DOHH2 (cell line): ENCODE measurements around the gene TSPYL1.

ENCODE experiments used
- H3F3A ChIP-seq: fragments of 200-600 bp; sonication (generic), shearing (Covaris generic); 2 replicates; pipeline ENCODE4 v1.6.0; 2016; ENCODE audit warnings: antibody characterized with exemption, mild to moderate bottlenecking; ENCODE audit not compliant: control insufficient read depth, insufficient read depth
- H3K27ac ChIP-seq: fragments of 200-600 bp; sonication (generic); 2 replicates; pipeline ENCODE4 v1.5.1; 2014; ENCODE audit warnings: low read depth, mild to moderate bottlenecking, low read length, moderate library complexity
- H3K27me3 ChIP-seq: fragments of 200-600 bp; sonication (generic); 2 replicates; pipeline ENCODE4 v1.6.1; 2014; ENCODE audit warnings: mild to moderate bottlenecking, low read length, mixed read lengths; ENCODE audit not compliant: control insufficient read depth
- H3K36me3 ChIP-seq: fragments of 200-600 bp; sonication (generic); 2 replicates; pipeline ENCODE4 v1.6.1; 2014; ENCODE audit warnings: mild to moderate bottlenecking, low read length, moderate library complexity, mixed read lengths; ENCODE audit not compliant: control insufficient read depth
- H3K4me1 ChIP-seq: fragments of 200-600 bp; sonication (generic); 2 replicates; pipeline ENCODE4 v1.6.1; 2014; ENCODE audit warnings: mild to moderate bottlenecking, low read length, mixed read lengths; ENCODE audit not compliant: control insufficient read depth
- H3K4me2 ChIP-seq: fragments of 200-600 bp; sonication (generic); 2 replicates; pipeline ENCODE4 v1.6.0; 2014; ENCODE audit warnings: mild to moderate bottlenecking, low read length, moderate library complexity
- H3K4me3 ChIP-seq: fragments of 200-600 bp; sonication (generic); 2 replicates; pipeline ENCODE4 v1.5.1; 2014; ENCODE audit warnings: mild to moderate bottlenecking, low read length, mixed read lengths
- H3K79me2 ChIP-seq: fragments of 200-600 bp; sonication (generic); 2 replicates; pipeline ENCODE4 v1.6.1; 2014; ENCODE audit warnings: mild to moderate bottlenecking, low read length, mixed read lengths; ENCODE audit not compliant: control insufficient read depth
- H3K9me2 ChIP-seq: fragments of 200-600 bp; sonication (generic); replicated peaks from 2 replicates; pipeline ENCODE4 v1.6.1; 2014; ENCODE audit warnings: mild to moderate bottlenecking, low read length, mixed read lengths; ENCODE audit not compliant: control insufficient read depth
- H3K9me3 ChIP-seq: fragments of 200-600 bp; sonication (generic); 2 replicates; pipeline ENCODE4 v1.6.1; 2014; ENCODE audit warnings: antibody characterized with exemption, low read length, mixed read lengths; ENCODE audit not compliant: control insufficient read depth, insufficient read depth
- H4K20me1 ChIP-seq: fragments of 200-600 bp; sonication (generic); 2 replicates; pipeline ENCODE4 v1.6.0; 2014; ENCODE audit warnings: low read depth, mild to moderate bottlenecking, antibody characterized with exemption, low read length, moderate library complexity; ENCODE audit not compliant: control insufficient read depth, insufficient read depth
- CTCF ChIP-seq: fragments of 200-600 bp; sonication (generic); IDR thresholded peaks from one replicate; pipeline ENCODE4 v1.5.1; 2014; ENCODE audit warnings: antibody characterized with exemption, mild to moderate bottlenecking, low read depth, low read length; ENCODE audit not compliant: poor library complexity, severe bottlenecking
- EZH2phosphoT487 ChIP-seq: fragments of 200-600 bp; sonication (generic); IDR thresholded peaks from 2 replicates; pipeline ENCODE4 v1.6.1; 2017; ENCODE audit warnings: borderline replicate concordance, mild to moderate bottlenecking, antibody characterized with exemption, low read length, moderate library complexity, mixed read lengths

The TSPYL1 gene

GRCh38 chr6:116256694-116257093 is 23.0 kb downstream of the TSPYL1 start:
- Histone ChIP-seq H3K36me3 (peaks cover 15% of the 10 kb centered on the region), H3K27me3 (no peaks in the 10 kb centered on the region), H3K4me3 (no peak overlapping the region), H3K9me2 (no peaks in the 10 kb centered on the region), H3K4me1 (peaks cover 28% of the 10 kb centered on the region), H4K20me1 (no peaks in the 10 kb centered on the region), H3K79me2 (peaks cover 38% of the 10 kb centered on the region), H3K27ac (no peak overlapping the region), H3F3A (no peaks in the 10 kb centered on the region; the same call in 1 of the 2 replicates), H3K9me3 (no peaks in the 10 kb centered on the region), H3K4me2 (no peak overlapping the region)
- TF ChIP-seq CTCF: no peak
- no peak for TF ChIP-seq EZH2phosphoT487

DNA sequence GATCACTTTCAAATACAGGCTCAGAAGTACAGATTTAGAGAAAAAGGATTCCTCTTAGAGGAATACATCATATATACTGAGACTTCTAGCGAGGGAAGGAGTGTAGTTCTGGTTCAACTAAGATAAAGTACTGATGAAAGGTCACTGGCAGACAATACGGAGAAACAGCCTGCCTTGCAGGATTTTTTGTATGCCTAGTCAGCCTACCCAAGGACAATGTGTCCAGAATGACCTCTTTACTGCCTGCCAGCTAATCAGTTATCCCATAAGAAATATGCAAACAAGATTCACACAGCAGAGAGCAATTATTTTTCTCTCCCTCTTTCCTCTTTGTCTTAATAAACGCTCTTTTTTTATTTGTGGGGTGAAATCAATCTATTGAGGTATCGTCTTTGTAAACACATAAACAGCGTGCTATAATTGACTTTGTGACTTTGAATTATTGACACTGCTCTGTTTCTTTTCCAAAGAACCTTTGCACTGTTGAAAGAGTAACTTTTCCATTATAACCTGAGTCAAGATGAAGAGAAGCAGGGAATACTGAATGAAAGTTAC is 24.4 kb downstream of the TSPYL1 start:
- no peaks in the 10 kb centered on the region; the same call in 1 of the 2 replicates for H3F3A ChIP-seq
- no peaks in the 10 kb centered on the region for H4K20me1 ChIP-seq
- H3K9me2 ChIP-seq: no peaks in the 10 kb centered on the region
- H3K36me3 ChIP-seq: peaks cover 19% of the 10 kb centered on the region
- H3K4me3 ChIP-seq: peak overlapping the region; percentile 92
- peak overlapping the region; percentile 92 for H3K4me2 ChIP-seq
- peaks cover 52% of the 10 kb centered on the region for H3K79me2 ChIP-seq
- no peaks in the 10 kb centered on the region for H3K27me3 ChIP-seq
- no peak overlapping the region for H3K27ac ChIP-seq
- no peaks in the 10 kb centered on the region for H3K9me3 ChIP-seq
- peaks cover 42% of the 10 kb centered on the region for H3K4me1 ChIP-seq
- TF ChIP-seq EZH2phosphoT487 (no peak), CTCF (no peak)

DNA sequence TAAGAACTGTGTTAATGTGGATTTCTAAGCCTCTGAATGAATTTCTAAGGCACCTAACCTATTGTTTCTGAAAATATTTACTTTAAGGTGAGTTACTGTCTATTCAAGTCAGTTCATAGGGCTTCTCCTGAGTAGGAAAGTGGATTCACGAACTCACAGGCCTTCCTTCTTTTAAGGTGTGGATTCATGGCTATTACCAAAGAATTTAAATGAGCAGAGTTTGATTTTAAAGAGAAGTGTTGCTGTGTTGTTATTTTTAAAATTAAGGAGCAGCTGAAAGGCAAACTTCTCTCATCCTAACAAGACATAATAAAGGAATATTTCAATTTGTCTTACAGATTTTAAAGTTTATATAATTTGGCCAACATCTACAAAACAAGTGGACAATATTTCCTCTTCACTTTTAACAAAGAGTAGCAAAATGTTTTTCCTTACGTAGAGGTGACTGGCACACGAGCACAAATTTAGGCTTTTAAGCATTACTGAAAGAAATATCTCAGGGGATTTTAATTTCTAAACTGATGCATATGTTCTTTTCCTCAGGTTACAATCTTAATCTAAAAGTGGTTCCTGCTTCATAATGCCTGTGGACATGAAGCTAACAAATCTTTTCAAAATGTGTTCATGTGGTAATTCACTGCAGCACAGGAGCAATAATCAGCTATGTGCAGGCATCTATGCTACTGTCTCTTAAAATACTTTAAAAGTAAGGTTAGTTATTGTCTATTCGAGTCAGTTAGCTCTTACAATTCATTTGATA is 25.3 kb downstream of the TSPYL1 start:
- H3K4me1 ChIP-seq: peaks cover 46% of the 10 kb centered on the region
- H3F3A ChIP-seq: no peaks in the 10 kb centered on the region; the same call in 1 of the 2 replicates
- H3K36me3 ChIP-seq: peaks cover 19% of the 10 kb centered on the region
- H3K79me2 ChIP-seq: peaks cover 55% of the 10 kb centered on the region
- peak overlapping the region; percentile 92 for H3K4me3 ChIP-seq
- peak overlapping the region; percentile 92 for H3K4me2 ChIP-seq
- no peak for TF ChIP-seq CTCF
- no peak for TF ChIP-seq EZH2phosphoT487
- H3K27me3 ChIP-seq: no peaks in the 10 kb centered on the region
- peak overlapping the region; percentile 28; the same call in 1 of the 2 replicates for H3K27ac ChIP-seq
- no peaks in the 10 kb centered on the region for H3K9me3 ChIP-seq
- no peaks in the 10 kb centered on the region for H4K20me1 ChIP-seq
- H3K9me2 ChIP-seq: no peaks in the 10 kb centered on the region
